HG02870 (cell line): ENCODE results near the gene PREX1.
"Not testable (repeated sequence)": the region's sequence is repeated elsewhere in the genome, so short reads cannot be mapped to it uniquely, and the experiment has no call there.

ENCODE experiments used
- ATAC-seq: cut with Tn5 transposase; IDR thresholded peaks from one replicate; pipeline ENCODE4 v1.9.1; 2021; ENCODE audit warnings: mild to moderate bottlenecking, moderate library complexity; ENCODE audit not compliant: unreplicated experiment

The PREX1 gene

DNA sequence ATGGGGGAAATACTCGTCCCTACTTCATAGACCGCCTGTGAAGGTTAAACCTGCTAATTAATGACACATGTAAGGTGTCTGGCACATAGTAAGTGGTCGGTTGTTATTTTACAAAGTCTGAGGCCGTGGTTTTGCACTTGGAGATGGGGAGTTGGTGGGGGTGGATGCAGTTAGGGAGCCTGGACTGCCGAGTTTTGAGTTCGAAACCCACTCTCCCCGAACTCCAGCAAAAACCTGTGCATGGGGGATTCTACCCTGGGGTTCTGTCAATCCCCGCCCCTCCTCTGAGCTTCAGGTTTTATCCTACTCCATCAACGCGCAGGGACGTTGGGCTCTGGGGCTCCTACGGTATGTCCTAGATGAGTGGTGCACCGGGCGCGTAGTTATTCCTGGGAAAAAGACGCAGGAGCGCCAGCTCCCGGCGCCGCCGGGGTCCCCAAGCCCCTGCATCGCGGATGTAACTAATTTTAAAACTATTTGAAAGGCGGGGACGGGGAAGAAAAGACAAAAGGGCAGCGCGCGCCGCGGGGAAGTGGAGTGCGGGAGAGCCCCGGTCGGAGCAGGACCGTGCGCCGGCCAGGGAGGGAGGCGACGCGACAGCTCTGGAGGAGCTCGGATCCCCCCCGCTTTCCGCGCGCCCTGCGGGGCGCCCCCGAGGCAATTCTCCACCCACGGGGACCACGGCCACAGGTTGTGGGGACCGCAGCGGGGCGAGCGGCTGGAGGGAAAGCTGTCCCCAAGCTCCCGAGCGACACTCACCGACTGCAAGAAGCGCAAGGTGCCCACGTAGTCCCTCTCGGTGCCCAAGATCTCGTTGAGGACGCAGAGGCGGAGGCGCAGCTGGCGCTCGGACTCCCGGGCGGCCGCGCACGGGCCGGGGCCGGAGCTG lies 672 bp downstream of the PREX1 start:
- no peak for ATAC-seq

DNA sequence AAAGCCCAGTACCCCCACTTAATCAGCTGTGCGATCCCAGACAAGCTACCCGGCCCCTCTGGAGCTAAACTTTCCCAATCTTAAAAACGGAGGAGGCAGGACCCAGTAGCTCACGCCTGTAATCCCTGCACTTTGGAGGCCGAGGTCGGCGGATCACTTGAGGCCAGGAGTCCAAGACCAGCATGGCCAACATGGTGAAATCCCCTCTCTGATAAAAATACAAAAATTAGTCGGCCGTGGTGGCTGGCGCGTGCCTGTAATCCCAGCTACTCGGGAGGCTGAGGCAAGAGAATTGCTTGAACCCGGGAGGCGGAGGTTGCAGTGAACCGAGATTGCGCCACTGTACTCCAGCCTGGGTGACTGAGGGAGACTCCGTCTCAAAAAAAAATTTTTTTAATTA lies 1.3 kb downstream of the PREX1 start:
- ATAC-seq: not testable (repeated sequence)

DNA sequence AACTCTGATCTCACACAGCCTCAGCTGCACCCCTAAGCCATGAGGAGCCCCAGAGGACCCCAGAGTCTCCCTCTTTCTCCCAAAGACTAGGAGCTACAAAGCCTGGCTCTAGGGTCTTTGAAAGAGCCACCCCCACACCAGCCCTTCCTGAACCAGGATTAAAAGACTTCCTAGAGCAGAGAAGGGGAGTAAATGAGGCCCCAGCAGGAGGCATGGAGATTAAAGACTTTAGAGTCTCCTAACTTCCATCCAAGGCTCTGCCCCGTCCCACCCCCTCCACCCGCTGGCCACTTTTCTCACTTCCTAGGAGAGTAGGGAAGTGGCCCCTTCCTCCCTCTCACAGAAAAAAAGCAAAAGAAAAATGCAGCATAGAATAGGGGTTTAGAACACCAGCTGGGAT lies 1.7 kb downstream of the PREX1 start:
- ATAC-seq: no peak

DNA sequence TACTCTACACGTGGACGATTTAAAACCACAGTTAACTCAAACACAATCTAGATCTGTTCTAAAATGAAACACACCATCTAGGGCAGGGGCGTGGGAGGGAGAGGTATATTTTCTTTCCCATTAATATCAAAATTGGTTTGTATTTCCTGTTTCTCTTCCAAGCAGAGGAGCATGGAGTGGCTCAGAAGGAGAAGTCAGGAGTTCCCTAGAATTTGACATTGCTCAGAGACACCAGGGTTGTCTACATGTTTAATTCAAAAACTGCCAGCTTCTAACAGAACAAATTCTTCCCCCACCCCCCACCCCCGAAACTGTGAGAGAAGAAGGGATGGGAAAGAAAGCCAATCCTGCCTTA lies 2.3 kb downstream of the PREX1 start:
- no peak for ATAC-seq

DNA sequence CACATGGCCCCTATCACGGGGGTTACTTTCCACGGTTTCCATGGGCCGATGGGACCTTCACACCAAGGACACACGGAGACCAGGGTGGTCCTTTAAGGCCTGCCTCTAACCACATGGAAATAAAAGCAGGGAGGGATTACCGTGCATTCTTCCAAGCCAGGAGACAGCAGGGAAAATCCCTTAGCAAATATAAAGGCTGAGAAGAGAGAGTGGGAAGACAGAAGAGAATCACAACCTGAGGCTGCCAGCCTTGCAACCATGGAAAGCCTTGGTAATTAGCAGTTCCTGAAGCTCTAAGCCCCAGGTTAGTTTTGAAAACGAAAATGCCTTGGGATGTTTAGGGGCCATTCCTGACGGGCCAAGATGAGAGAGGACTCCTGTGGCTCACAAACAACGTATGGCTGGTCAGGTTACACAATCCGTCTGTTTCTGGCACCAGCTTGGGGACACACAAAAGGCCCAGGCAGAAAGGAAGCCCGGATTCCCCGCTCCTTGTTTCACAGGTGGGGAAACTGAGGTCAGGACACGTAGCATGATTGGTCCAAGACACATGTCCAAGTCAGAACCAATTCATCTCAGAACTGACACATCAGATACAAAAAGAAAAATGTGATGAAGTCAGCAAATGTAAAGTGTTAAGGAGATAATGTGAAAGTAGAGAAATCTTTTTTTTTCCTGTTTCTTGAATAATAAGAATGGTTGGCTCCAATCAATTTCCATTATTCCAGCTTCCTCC lies 2.8 kb downstream of the PREX1 start:
- no peak for ATAC-seq

DNA sequence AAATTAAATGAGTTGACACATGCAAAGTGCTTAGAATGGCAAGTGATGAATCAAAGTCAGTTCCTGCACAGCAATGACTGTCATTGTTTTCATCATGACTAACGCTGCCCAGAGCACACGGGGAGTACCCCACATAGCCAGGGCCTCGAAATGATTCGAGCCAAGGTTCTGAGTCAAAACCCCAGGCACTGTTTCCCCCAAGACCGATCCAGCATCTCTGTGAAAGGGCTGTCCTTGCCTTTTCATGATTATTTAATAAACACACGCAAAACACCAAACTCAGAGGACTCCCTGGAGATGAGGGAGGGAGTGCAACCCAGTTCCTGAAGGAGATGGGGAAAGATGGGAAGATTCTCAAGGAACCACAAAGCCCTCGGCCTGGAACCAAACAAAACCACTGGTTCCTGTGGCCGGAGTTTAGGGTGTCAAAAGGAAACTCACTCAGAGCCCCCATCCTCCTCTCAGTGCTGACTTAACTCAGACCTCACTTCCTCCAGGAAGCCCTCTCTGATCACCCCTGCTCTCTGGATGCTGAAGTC lies 3.8 kb downstream of the PREX1 start:
- peak; percentile 40 for ATAC-seq

DNA sequence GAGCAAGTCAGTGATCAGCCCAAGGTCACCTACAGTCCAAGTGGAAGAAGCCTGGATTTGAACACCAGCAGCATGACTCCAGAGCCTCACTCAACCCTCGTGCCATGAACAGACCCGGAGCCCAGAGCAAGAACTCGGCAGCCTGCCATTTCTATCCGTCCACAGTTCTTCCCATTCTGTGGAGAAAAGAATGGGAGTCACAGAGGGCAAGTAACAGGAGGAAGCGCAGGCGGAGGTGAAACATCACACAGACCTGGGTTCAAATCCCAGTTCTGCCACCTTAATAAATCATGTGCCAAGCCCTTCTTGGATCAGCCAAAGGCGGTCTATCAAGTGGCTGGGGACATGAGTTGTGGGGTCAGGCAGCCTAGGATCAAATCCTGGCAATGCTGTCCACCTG lies 4.3 kb downstream of the PREX1 start:
- no peak for ATAC-seq

DNA sequence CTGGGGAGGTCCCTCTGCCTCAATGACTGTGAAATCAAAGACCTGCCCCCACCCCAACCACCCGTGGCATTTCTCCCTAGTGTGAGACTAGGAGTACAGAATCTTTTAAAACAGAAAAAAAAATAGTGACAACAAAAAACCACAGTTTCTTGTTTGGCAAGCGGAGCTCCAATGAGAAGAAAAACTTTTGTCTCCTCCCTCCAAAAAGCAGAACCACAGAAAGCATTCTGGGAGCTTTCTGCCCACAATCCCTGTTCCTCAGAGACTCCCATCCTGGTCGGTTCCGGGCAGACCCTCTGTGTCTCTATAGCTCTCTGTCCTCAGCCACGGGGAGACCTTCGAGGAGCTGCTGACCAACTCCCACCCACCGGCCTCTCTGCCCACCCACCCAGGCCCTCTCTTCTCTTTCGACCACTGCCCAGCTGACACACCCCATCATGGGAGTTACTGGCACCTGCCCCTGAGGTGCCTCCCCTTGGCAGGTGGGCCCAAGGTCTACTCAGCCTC lies 4.9 kb downstream of the PREX1 start:
- ATAC-seq: no peak

DNA sequence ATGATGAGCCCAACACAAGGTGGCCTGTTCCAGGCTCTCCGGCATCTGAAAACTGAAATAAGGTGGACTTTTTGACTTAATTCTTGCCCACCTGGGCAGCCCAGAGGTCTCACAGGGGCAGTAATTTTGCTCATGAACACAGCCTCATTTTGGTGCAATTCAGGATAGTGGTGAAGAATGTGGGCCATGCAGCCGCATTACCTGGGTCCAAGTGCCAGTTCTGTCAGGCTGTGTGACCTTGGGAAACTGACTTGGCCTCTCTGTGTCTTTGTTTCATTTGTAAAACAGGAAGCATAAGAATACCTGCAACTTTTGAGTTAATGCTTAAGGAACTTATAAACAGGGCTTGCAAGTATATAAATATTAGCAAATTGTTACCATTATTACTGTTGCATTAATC lies 5.6 kb downstream of the PREX1 start:
- no peak for ATAC-seq

DNA sequence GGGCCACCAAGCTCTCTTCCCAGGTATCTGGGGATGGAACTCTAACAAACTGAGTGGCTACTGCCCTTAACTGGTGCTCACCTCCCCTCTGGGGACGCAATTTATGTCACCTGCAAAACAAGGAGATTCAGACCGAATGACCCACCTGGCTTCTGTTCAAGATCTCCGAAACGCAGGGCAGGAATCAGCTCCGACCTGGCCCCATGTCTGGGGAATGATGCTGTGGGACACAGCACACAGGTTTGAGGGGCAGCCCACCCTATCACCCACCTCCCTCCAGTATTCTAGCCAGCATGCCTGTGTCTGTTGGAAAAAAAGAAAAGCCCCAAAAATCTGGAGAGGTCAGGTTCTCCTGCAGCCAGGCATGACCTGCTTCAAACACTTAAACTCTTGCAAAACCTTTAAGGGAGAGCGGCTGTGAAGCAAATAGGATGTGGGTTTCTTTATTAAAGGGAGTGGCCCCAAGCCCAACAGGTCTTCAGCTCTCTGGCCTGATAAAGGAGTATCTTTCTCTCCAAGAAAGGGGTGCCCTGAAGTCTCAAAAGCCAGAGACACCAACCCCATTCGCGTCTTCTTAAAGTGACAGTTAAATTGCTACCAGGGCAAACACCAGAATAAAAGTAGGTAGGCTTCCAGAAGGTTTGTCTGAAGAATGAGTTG lies 6.4 kb downstream of the PREX1 start:
- ATAC-seq: no peak

DNA sequence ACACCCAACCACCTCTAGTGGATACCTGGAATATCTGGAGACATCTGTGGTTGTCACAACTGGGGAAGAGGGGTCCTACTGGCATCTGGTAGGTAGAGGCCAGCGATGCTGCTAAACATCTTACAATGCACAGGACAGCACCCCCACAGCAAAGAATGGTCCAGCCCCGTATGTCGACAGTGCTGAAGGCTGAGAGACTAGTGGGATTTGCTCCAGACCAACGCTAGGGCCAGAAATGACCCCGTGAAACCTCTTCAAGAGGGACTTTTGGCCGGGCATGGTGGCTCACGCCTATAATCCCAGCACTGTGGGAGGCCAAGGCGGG lies 7.2 kb downstream of the PREX1 start:
- ATAC-seq: no peak

DNA sequence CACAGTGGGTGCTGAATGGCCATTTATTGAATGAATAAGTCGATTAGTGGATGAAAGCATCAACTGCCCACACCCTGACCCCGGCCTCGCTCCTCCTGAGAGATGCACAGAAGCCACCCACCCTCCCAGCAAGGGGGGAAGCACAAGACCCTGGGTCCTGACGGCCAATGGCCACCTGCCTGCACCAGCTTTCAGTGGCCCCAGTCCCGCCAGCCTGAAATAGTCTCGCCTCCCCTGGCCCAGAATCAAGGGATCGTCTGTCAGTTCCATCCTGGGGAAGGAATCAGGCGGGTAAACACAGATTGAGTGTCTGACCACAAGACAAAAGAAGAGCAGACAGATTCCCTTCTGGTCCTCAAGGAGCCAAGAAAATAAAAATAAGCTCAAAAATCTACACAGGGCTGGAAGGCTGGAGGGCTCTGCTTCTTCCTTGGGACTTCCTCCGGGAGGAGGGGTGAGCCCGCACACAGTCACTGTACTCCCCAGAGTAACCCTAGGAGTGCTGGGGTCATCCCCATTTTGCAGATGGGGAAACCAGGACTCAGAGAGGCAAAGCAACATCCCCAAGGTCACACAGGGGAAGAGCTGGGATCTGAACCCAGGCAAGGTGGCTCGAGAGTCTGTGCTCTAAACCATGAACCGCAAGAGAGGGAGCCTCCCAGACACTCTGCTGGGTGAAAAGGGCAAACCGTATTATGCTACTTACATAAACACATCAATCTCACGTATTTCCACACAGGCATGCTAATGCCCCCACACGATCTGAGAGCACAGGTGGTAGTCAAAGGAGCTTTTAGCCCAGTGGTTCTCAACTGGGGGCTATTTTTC lies 7.8 kb downstream of the PREX1 start:
- no peak for ATAC-seq

DNA sequence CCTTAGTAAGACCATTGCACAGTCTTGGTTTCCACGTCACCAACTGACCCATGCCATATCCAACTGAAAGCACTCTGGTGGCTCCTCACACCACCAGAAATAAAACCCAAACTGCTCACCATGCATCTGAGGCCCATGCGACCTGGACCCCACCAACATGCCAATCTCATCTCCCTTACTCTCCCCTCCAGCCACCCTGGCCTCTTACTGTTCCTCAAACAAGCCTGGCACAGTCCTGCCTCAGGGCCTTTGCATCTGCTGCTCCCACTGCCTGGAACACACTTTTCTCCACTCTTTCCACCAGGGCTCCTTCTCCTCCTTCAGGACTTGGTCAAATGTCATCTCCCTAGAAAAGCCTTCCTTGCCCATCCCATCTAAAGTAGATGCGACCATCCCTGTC lies 8.7 kb downstream of the PREX1 start:
- no peak for ATAC-seq

DNA sequence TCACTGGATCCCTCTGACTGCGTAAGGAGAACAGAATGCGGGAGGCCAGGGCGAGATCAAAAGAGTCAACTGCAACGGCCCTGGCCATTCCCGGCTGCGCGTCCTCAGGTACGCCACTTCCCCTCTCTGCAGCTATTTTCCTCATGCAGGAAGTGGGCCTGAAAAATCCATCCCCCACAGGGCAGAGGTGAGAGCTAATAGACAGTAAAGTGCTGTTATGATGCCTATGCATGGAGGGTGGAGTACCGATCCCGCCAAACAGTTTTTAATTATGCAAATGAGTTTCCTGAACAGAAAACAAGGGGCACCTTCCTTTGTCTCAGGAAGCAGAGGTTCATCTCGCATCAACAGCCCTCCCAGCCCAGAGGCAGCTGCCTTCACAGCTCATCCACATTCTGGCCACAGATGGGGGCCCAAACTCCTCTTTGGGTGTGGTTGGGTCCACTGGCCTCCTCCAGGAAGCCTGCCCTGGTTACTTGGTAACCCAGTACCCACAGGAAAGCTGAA lies 9.3 kb downstream of the PREX1 start:
- peak; percentile 43 for ATAC-seq

DNA sequence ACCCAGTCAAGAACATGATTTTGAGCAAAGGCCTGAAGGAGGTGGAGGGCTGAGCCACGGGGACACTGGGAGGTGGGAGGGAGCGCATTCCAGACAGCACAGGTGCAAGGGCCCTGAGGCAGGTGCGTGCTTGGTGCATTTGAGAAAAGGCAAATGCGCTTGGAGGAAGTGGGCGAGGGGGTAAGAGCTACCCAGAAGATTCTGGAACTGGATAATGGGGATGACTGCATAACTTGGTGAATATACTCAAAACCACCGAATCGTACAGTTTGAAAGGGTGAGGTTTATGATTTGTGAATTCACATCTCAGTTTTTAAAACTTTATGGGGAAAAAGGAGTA lies 9.8 kb downstream of the PREX1 start:
- no peak for ATAC-seq

DNA sequence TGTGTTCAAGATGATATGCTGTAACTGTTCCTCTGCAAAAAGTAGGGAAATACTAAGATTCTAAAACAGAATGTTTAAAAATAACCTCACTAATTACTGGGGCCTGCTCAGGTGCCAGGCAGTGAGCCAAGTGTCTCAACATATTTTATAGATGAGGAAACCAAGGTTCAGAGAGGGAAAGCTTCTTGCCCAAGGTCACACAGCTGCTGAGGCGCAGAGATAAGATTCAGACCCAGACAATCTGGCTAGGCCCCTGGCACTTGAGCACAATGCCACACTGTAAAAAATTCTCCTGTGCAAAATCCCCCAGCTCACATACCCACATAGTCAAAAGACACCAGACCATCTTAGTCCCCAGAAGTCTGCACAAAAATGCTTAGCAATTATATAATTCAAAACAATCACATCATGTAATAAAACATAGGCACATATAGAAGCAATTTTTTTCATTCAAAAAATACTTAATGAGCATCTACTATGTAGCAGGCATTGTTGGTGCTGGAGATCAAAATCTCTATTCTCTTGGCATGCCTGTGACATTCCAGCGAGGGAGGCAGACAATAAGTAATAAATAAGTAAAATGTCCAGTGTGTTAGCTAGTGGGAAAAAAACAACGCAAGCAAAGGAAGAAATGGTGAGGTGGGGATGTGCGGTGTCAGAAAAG lies 10.3 kb downstream of the PREX1 start:
- ATAC-seq: no peak

DNA sequence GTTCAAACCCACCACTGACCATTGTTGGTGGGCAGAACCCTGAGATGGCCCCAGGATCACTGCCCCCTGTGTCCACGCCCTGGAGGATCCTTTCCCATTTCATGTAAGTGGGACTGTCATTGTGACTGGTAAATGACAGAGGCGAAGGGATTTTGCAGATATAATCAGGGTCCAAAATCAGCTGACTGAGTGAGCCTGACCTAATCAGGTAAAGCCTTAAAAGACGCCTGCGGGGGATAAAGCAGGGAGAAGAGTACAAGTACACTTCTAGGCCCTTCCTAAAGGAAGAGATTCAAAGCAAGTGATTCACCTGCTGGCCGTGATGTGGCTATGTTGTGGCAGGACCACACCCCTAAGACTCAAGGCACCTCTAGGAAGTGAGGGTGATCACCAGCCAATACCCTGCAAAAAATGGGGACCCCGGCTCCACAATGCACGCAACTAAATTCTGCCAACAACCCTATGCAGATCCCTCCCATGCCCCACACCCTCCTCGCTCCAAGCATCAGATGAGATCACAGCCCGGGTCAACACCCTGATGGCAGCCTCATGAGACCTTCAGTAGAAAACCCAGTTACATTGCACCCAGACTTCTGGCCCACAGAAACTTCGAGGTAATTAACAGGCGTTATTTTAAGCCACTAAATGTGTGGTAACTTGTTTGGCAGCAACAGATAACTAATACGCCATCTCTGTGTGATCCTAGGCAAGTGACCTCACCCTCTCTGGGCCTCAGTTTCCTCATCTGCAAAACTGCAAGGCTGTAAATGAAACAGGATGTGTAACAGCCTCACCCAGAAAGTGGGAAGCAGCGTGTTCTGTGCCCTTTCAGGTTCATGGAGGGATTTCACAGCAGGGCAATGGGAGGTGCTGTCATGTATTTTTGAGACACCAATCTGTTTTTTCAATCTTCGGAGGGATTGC lies 11.3 kb downstream of the PREX1 start:
- no peak for ATAC-seq

DNA sequence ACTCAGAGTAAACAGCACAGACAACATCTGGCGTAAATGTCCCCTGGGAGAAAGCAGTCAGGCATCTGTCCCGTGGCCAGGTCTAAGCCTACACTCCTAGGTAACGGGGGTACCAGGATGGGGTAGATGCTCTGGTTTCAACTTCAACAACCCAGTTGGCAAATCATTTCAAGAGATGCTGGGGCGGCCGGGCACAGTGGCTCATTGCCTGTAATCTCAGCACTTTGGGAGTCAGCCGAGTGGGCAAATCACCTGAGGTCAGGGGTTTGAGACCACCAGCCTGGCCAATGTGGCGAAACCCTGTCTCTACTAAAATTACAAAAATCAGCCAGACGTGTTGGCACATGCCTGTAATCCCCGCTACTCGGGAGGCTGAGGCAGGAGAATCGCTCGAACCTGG lies 12.3 kb downstream of the PREX1 start:
- ATAC-seq: no peak

DNA sequence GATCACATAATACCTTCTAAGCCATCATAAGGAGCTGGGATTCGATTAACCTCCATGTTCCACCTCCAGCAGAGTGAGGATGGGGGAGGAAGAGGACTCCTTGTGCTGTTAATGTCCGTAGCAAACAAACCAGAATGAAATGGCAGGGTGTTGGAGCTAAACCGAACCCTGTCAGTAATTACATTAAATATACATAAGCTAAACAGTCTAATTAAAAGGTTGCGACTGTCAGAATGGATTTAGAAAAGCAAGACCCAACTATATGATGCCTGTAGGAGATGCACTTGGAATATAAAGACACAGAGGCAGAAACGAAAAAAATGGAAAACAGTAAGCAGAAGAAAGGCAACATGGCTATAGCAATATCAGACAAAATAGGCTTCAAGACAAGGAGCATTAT lies 13.2 kb downstream of the PREX1 start:
- ATAC-seq: no peak
